Trophoblast cell (in vitro differentiated cells and primary cell): ENCODE measurements around the gene ISG20.

Source experiments
- DNase-seq, 2 donors: peaks; one replicate each; pipeline ENCODE4 v3.0.0-alpha.2; 2016
- H2AFZ ChIP-seq: 2 replicates; pipeline ENCODE4 v1.6.1; 2013; ENCODE audit warnings: low read length, moderate library complexity, mild to moderate bottlenecking; ENCODE audit not compliant: insufficient read depth, poor library complexity
- H2AK5ac ChIP-seq: 2 replicates; pipeline ENCODE4 v1.6.1; 2013; ENCODE audit warnings: mild to moderate bottlenecking, low read length
- H2BK120ac ChIP-seq: 2 replicates; pipeline ENCODE4 v1.6.1; 2013; ENCODE audit warnings: low read length, mild to moderate bottlenecking, moderate library complexity; ENCODE audit not compliant: insufficient read depth, poor library complexity
- H2BK12ac ChIP-seq: 2 replicates; pipeline ENCODE4 v1.6.1; 2013; ENCODE audit warnings: mild to moderate bottlenecking, low read length, moderate library complexity
- H2BK5ac ChIP-seq: 2 replicates; pipeline ENCODE4 v1.6.1; 2013; ENCODE audit warnings: low read length, low read depth, moderate library complexity, mild to moderate bottlenecking; ENCODE audit not compliant: poor library complexity
- H3K14ac ChIP-seq: 2 replicates; pipeline ENCODE4 v1.6.1; 2013; ENCODE audit warnings: mild to moderate bottlenecking, low read length
- H3K18ac ChIP-seq: 2 replicates; pipeline ENCODE4 v1.6.1; 2013; ENCODE audit warnings: mild to moderate bottlenecking, low read length
- H3K23ac ChIP-seq: 2 replicates; pipeline ENCODE4 v1.6.1; 2013; ENCODE audit warnings: low read length
- H3K27ac ChIP-seq: 2 replicates; pipeline ENCODE4 v1.5.1; 2013; ENCODE audit warnings: low read depth, mild to moderate bottlenecking, inconsistent platforms, low read length, moderate library complexity
- H3K27me3 ChIP-seq: 2 replicates; pipeline ENCODE4 v1.6.1; 2013; ENCODE audit warnings: inconsistent platforms, mild to moderate bottlenecking, low read length, moderate library complexity; ENCODE audit not compliant: insufficient read depth
- H3K36me3 ChIP-seq, 2 experiments: 1 replicate in 1 of 2; 2 replicates in 1 of 2; pipeline ENCODE4 v1.6.1; 2013; ENCODE audit warnings: low read length in 2 of 2, mild to moderate bottlenecking in 2 of 2, moderate library complexity in 1 of 2; ENCODE audit not compliant: insufficient read depth in 2 of 2, control insufficient read depth in 1 of 2
- H3K4ac ChIP-seq: 2 replicates; pipeline ENCODE4 v1.6.1; 2013; ENCODE audit warnings: low read depth, mild to moderate bottlenecking, low read length, moderate library complexity
- H3K4me1 ChIP-seq, 2 experiments: 1 replicate in 1 of 2; 2 replicates in 1 of 2; pipeline ENCODE4 v1.6.1; 2013; ENCODE audit warnings: low read length in 2 of 2, mild to moderate bottlenecking in 2 of 2, moderate library complexity in 1 of 2; ENCODE audit not compliant: insufficient read depth in 2 of 2, control insufficient read depth in 1 of 2
- H3K4me2 ChIP-seq: 2 replicates; pipeline ENCODE4 v1.6.1; 2013; ENCODE audit warnings: inconsistent platforms, mild to moderate bottlenecking, low read length, moderate library complexity
- H3K4me3 ChIP-seq: 2 replicates; pipeline ENCODE4 v1.5.1; 2013; ENCODE audit warnings: mild to moderate bottlenecking, low read depth, low read length, inconsistent platforms
- H3K79me1 ChIP-seq: one replicate; pipeline ENCODE4 v1.6.1; 2013; ENCODE audit warnings: low read length
- H3K79me2 ChIP-seq: 2 replicates; pipeline ENCODE4 v1.6.1; 2013; ENCODE audit warnings: low read length, mild to moderate bottlenecking; ENCODE audit not compliant: control insufficient read depth, insufficient read depth, poor library complexity
- H3K9ac ChIP-seq: 2 replicates; pipeline ENCODE4 v1.6.1; 2013; ENCODE audit warnings: mild to moderate bottlenecking, low read length
- H3K9me3 ChIP-seq: 2 replicates; pipeline ENCODE4 v1.6.1; 2013; ENCODE audit warnings: low read depth, mild to moderate bottlenecking, control low read depth, inconsistent platforms, low read length; ENCODE audit not compliant: insufficient read depth
- H4K12ac ChIP-seq: 2 replicates; pipeline ENCODE4 v1.6.1; 2013; ENCODE audit warnings: low read depth, mild to moderate bottlenecking, low read length, moderate library complexity
- H4K8ac ChIP-seq: 2 replicates; pipeline ENCODE4 v1.6.1; 2013; ENCODE audit warnings: low read depth, mild to moderate bottlenecking, low read length, moderate library complexity
- H4K91ac ChIP-seq: one replicate; pipeline ENCODE4 v1.6.1; 2013; ENCODE audit warnings: low read depth, mild to moderate bottlenecking, low read length, moderate library complexity
- WGBS: extraction: QIAGEN DNeasy Blood & Tissue Kit; methylation state at CpG from one replicate; pipeline ENCODE4 v1.1.7; 2013; ENCODE audit warnings: missing lambda C conversion rate; ENCODE audit not compliant: insufficient read length, insufficient coverage; ENCODE audit errors: extremely low coverage; 5-methylcytosine and 5-hydroxymethylcytosine counted together

Gene ISG20

GRCh38 chr15:88699861-88700260, 61.0 kb downstream of the ISG20 start:
- Histone ChIP-seq H3K23ac (no peak overlapping the region), H3K4me3 (no peak overlapping the region), H4K8ac (no peak overlapping the region), H4K12ac (no peak overlapping the region), H3K18ac (no peak overlapping the region), H3K4me2 (no peak overlapping the region), H3K36me3 (no peaks in the 10 kb centered on the region), H4K91ac (no peak overlapping the region), H3K4me1 (no peaks in the 10 kb centered on the region), H3K27ac (no peak overlapping the region), H3K14ac (no peak overlapping the region), H2AFZ (no peak overlapping the region), H3K9ac (no peak overlapping the region), H3K27me3 (peaks cover 13% of the 10 kb centered on the region), H3K79me2 (no peaks in the 10 kb centered on the region), H3K4ac (no peak overlapping the region), H3K79me1 (no peaks in the 10 kb centered on the region), H3K9me3 (peaks cover 5% of the 10 kb centered on the region), H2AK5ac (no peak overlapping the region), H2BK120ac (no peak overlapping the region), H2BK5ac (no peak overlapping the region), H2BK12ac (no peak overlapping the region)
- DNase-seq: no peak
- WGBS: no CpG with 5 or more reads among the region's 1 CpG

DNA sequence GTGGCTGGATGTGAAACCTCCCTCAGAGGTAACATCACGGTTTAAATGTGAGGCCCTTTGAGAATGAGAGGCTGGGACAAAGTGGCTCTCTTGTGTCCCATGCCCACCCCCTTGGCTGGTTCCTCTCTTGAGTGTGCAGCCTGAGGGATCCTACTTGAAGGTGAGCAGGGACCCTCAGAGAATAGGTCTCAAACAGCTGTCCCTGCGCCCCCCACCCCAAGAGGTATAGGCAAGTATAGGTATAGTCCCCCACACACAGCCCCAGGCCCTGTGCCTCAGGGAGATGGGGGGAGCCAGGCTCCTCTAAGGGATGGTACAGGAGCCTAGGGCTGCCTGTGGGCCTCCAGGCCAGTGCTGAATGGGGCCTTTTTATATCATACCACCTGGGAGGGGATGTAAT, 61.9 kb downstream of the ISG20 start:
- H2AFZ ChIP-seq: no peak overlapping the region
- H3K9me3 ChIP-seq: peaks cover 3% of the 10 kb centered on the region
- H3K36me3 ChIP-seq: no peaks in the 10 kb centered on the region
- WGBS: no CpG with 5 or more reads among the region's 2 CpGs
- no peak overlapping the region for H3K9ac ChIP-seq
- no peak overlapping the region for H3K23ac ChIP-seq
- H3K79me1 ChIP-seq: no peaks in the 10 kb centered on the region
- no peak overlapping the region for H3K4me2 ChIP-seq
- H3K4me3 ChIP-seq: no peak overlapping the region
- no peak overlapping the region for H2AK5ac ChIP-seq
- peaks cover 2% of the 10 kb centered on the region in 2 experiments for H3K4me1 ChIP-seq
- H4K91ac ChIP-seq: no peak overlapping the region
- no peak overlapping the region for H2BK120ac ChIP-seq
- no peak overlapping the region for H3K27ac ChIP-seq
- no peak for DNase-seq
- H3K18ac ChIP-seq: no peak overlapping the region
- H4K8ac ChIP-seq: no peak overlapping the region
- no peak overlapping the region for H3K14ac ChIP-seq
- H3K27me3 ChIP-seq: peaks cover 21% of the 10 kb centered on the region
- no peak overlapping the region for H4K12ac ChIP-seq
- H2BK12ac ChIP-seq: no peak overlapping the region
- no peak overlapping the region for H2BK5ac ChIP-seq
- no peak overlapping the region for H3K4ac ChIP-seq
- H3K79me2 ChIP-seq: no peaks in the 10 kb centered on the region

DNA sequence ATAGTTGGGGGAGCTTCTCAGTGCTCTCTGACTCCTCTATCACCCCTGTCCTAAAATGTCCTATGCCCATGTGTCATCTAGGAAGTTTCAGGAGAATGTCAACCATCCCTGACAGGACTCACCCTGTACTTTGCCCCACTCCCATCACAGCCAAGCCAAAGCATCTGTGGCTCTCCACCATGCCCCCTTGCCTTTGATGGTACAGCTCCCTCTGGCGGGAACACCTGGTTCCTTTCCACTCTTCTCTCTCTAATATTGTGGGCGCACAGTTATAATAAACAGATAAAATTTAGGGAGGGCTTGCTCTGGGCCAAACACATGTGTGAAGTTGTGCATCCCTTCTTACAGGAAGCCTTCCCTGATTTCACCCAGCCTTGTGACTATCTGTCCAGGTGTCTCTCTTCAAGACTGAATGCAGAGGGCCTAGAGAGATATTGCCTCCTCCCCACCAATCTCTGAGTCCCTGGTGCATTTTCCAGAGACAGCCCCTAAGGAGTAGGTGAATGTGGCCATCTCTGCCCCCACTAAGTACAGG, 62.8 kb downstream of the ISG20 start:
- no peak overlapping the region for H2BK12ac ChIP-seq
- no CpG with 5 or more reads among the region's 2 CpGs for WGBS

DNA sequence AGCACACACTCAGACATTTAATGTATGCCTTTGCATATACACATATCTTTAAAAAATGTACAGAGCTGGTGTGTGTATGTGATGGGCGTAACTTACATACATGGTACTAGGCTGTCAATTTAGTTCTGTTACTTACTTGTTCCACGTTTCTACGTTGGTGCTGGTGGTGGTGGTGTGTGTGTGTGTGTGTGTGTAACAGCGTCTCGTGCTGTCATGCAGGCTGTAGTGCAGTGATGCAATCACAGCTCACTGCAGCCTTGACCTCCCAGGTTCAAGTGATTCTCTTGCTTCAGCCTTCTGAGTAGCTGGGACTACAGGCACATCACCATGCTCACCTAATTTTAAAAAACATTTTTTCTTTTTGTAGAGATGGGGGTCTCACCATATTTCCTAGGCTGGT, 64.2 kb downstream of the ISG20 start:
- Histone ChIP-seq H3K9me3 (peaks cover 2% of the 10 kb centered on the region), H2AFZ (no peak overlapping the region), H3K4me1 (peaks cover 2% of the 10 kb centered on the region in 2 experiments), H2AK5ac (no peak overlapping the region), H3K4me3 (no peak overlapping the region), H3K4ac (no peak overlapping the region), H3K9ac (no peak overlapping the region), H3K79me1 (no peaks in the 10 kb centered on the region), H2BK5ac (no peak overlapping the region), H2BK12ac (no peak overlapping the region), H4K91ac (no peak overlapping the region), H3K27me3 (peaks cover 28% of the 10 kb centered on the region), H3K36me3 (no peaks in the 10 kb centered on the region), H4K12ac (no peak overlapping the region), H3K14ac (no peak overlapping the region), H3K27ac (no peak overlapping the region), H3K23ac (no peak overlapping the region), H3K4me2 (no peak overlapping the region), H4K8ac (no peak overlapping the region), H3K18ac (no peak overlapping the region), H2BK120ac (no peak overlapping the region), H3K79me2 (no peaks in the 10 kb centered on the region)
- no CpG with 5 or more reads among the region's 5 CpGs for WGBS
- no peak for DNase-seq

More for the DNA sequence above, 62.8 kb downstream of the ISG20 start:
- Histone ChIP-seq H3K27ac (no peak overlapping the region), H3K23ac (no peak overlapping the region), H3K9ac (no peak overlapping the region), H3K9me3 (peaks cover 2% of the 10 kb centered on the region), H3K27me3 (peaks cover 28% of the 10 kb centered on the region), H3K79me1 (no peaks in the 10 kb centered on the region), H3K4me1 (peaks cover 2% of the 10 kb centered on the region in 2 experiments), H3K79me2 (no peaks in the 10 kb centered on the region), H4K8ac (no peak overlapping the region), H3K18ac (no peak overlapping the region), H2AK5ac (no peak overlapping the region), H4K91ac (no peak overlapping the region), H3K14ac (no peak overlapping the region), H4K12ac (no peak overlapping the region), H3K36me3 (no peaks in the 10 kb centered on the region), H3K4ac (no peak overlapping the region), H2BK5ac (no peak overlapping the region), H3K4me2 (no peak overlapping the region), H2BK120ac (no peak overlapping the region), H3K4me3 (no peak overlapping the region), H2AFZ (no peak overlapping the region)
- peak in 1 of 2 donors; percentile 11 for DNase-seq
